ENCODE measurements around the gene BDH2.

BDH2 gene

DNA sequence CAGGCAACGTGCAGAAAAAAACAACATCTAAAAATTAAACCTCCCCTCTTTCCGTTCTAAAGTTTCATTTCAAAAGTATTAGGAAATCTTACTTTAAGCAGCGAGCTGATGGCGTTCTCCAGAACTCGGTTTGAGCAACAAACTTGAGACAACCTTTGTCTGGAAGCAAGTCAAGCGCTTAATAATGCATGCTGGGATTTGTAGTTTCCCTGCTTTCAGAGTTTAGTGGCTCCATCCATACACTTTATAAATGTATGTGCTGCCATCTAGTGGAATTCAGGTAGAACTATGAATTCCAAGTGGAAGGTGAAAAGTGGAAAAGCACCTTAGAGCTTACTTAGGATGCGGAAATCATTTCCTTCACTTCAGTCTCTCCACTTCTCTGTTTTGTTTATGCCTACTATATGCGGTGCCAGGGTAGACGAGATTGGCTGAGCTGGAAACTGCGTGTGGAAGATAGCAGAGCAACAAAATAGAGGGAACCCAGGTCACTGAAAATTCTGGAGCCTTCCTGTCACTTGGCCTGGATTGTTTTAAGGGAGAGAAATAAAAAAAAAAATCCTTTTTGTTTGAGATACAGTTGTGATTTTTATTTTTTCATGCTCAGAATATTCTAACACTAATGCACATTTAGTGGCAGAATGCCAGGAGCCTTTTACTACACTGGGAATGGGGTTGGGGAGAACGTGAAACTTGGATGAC is at the start of gene BDH2:
Gene BDH2 (minus strand): TSS at position 144 of the 702 bp plus-strand sequence. CDS start 3,580 bp downstream, outside the sequence.
- H3K27me3 ChIP-seq (ENCODE audit: control insufficient read depth, insufficient read depth, low read length): no peaks in the 10 kb centered on the region
- H3K9ac ChIP-seq (ENCODE audit: low read length): peak within 1 kb of the TSS; percentile 47

DNA sequence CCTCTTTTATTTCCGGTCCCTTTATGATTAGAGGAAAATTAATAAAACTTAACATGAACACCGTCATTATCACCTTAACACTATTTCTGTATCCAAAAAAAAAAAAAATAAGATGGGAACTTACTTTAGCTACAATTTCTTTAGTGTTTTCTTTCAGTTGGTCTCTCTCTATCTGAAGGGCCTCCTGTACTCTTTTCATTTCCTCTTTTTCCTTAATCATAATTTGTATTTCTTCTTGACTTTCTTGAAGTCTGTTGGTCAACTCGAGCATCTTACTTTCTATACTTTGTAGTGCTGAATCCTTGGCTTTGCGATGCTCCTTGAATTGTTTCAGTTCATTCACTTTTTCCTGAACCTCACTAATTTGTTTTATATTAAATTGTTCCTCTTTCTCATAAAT is 45.3 kb upstream of the BDH2 start:
- H3K9ac ChIP-seq (ENCODE audit: low read length): no peak overlapping the region
- H3K4me3 ChIP-seq (ENCODE audit: low read length): no peak overlapping the region
- no peaks in the 10 kb centered on the region for H3K36me3 ChIP-seq (ENCODE audit: control insufficient read depth, insufficient read depth, low read length)
- H3K4me1 ChIP-seq (ENCODE audit: control insufficient read depth, insufficient read depth, low read length): no peaks in the 10 kb centered on the region
- no peaks in the 10 kb centered on the region for H3K9me3 ChIP-seq (ENCODE audit: control insufficient read depth, low read length)
- no peaks in the 10 kb centered on the region for H3K27me3 ChIP-seq (ENCODE audit: control insufficient read depth, insufficient read depth, low read length)

More for the DNA sequence above, at the start of gene BDH2:
- Histone ChIP-seq H3K4me3 (ENCODE audit: low read length) (peak within 1 kb of the TSS; percentile 12), H3K4me1 (ENCODE audit: control insufficient read depth, insufficient read depth, low read length) (peaks cover 13% of the 10 kb centered on the region), H3K9me3 (ENCODE audit: control insufficient read depth, low read length) (no peaks in the 10 kb centered on the region), H3K36me3 (ENCODE audit: control insufficient read depth, insufficient read depth, low read length) (no peaks in the 10 kb centered on the region)

GRCh38 chr4:103137446-103137827 is 37.8 kb upstream of the BDH2 start:
- no peaks in the 10 kb centered on the region for H3K9me3 ChIP-seq (ENCODE audit: control insufficient read depth, low read length)
- no peaks in the 10 kb centered on the region for H3K27me3 ChIP-seq (ENCODE audit: control insufficient read depth, insufficient read depth, low read length)
- no peak overlapping the region for H3K4me3 ChIP-seq (ENCODE audit: low read length)
- H3K4me1 ChIP-seq (ENCODE audit: control insufficient read depth, insufficient read depth, low read length): no peaks in the 10 kb centered on the region
- H3K36me3 ChIP-seq (ENCODE audit: control insufficient read depth, insufficient read depth, low read length): no peaks in the 10 kb centered on the region
- no peak overlapping the region for H3K9ac ChIP-seq (ENCODE audit: low read length)

DNA sequence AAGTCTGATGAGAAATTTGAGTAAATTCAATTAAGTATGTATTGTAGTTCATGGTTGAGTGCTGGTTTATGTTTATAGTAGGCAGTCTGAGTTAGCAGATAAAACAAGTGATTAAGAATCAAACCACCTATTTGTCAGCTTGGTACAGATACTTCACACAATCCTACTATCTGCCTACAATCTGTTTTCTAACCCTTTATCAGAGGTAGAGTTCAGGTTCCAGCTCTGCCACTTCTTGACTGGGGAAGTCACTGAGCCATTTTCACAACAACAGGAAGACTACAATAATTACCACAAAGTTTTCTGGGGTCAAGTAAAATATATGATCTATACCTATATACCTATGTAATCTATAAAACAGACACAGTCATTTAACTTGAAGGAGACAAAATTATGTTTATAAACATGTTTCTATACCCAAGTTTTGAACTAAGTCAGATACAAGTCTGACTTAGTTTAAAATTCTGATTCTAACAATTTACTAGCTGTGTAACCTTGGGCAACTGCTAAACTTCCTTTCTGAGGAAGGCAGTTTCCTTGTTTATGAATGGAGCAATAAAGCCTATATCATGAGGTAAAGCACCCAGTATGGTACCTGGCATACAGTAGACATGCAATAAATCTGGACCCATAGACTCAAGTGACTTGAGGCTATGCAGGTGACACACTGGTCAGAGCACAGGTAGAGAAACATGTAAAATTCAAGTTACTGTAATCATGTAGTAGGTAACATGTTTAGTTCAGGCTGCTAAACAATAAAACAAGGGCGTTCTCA is 37.2 kb upstream of the BDH2 start:
- no peak overlapping the region for H3K4me3 ChIP-seq (ENCODE audit: low read length)
- no peaks in the 10 kb centered on the region for H3K36me3 ChIP-seq (ENCODE audit: control insufficient read depth, insufficient read depth, low read length)
- H3K27me3 ChIP-seq (ENCODE audit: control insufficient read depth, insufficient read depth, low read length): no peaks in the 10 kb centered on the region
- no peak overlapping the region for H3K9ac ChIP-seq (ENCODE audit: low read length)
- H3K4me1 ChIP-seq (ENCODE audit: control insufficient read depth, insufficient read depth, low read length): no peaks in the 10 kb centered on the region
- no peaks in the 10 kb centered on the region for H3K9me3 ChIP-seq (ENCODE audit: control insufficient read depth, low read length)

- H3K4me3 ChIP-seq (ENCODE audit: low read length): no peak overlapping the region
- H3K9me3 ChIP-seq (ENCODE audit: control insufficient read depth, low read length): no peaks in the 10 kb centered on the region
- no peaks in the 10 kb centered on the region for H3K4me1 ChIP-seq (ENCODE audit: control insufficient read depth, insufficient read depth, low read length)
- H3K9ac ChIP-seq (ENCODE audit: low read length): no peak overlapping the region
- no peaks in the 10 kb centered on the region for H3K36me3 ChIP-seq (ENCODE audit: control insufficient read depth, insufficient read depth, low read length)
- H3K27me3 ChIP-seq (ENCODE audit: control insufficient read depth, insufficient read depth, low read length): no peaks in the 10 kb centered on the region
These were observed 29.5 kb upstream of the BDH2 start for GRCh38 chr4:103129174-103129573.

- Histone ChIP-seq H3K4me1 (ENCODE audit: control insufficient read depth, insufficient read depth, low read length) (no peaks in the 10 kb centered on the region), H3K27me3 (ENCODE audit: control insufficient read depth, insufficient read depth, low read length) (no peaks in the 10 kb centered on the region), H3K4me3 (ENCODE audit: low read length) (no peak overlapping the region), H3K9ac (ENCODE audit: low read length) (no peak overlapping the region), H3K9me3 (ENCODE audit: control insufficient read depth, low read length) (no peaks in the 10 kb centered on the region), H3K36me3 (ENCODE audit: control insufficient read depth, insufficient read depth, low read length) (no peaks in the 10 kb centered on the region)
These were observed 26.5 kb upstream of the BDH2 start for GRCh38 chr4:103126126-103126525.

DNA sequence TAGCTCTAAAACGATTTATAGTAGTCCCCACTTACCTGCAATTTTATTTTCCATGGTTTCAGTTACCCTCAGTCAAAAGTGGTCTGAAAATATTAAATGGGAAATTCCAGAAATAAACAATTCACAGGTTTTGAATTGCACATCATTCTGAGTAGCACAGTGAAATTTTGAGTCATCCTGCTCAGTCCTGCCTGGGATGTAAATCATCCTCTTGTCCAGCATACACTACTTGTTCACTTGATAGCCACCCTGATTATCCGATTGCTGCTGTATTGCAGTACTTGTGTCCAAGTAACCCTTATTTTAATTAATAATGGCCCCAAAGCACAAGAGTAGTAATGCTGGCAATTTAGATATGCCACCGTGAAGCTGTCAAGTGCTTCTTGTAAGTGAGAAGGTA is 23.5 kb upstream of the BDH2 start:
- H3K36me3 ChIP-seq (ENCODE audit: control insufficient read depth, insufficient read depth, low read length): no peaks in the 10 kb centered on the region
- no peak overlapping the region for H3K4me3 ChIP-seq (ENCODE audit: low read length)
- H3K27me3 ChIP-seq (ENCODE audit: control insufficient read depth, insufficient read depth, low read length): no peaks in the 10 kb centered on the region
- H3K9me3 ChIP-seq (ENCODE audit: control insufficient read depth, low read length): no peaks in the 10 kb centered on the region
- no peaks in the 10 kb centered on the region for H3K4me1 ChIP-seq (ENCODE audit: control insufficient read depth, insufficient read depth, low read length)
- no peak overlapping the region for H3K9ac ChIP-seq (ENCODE audit: low read length)

DNA sequence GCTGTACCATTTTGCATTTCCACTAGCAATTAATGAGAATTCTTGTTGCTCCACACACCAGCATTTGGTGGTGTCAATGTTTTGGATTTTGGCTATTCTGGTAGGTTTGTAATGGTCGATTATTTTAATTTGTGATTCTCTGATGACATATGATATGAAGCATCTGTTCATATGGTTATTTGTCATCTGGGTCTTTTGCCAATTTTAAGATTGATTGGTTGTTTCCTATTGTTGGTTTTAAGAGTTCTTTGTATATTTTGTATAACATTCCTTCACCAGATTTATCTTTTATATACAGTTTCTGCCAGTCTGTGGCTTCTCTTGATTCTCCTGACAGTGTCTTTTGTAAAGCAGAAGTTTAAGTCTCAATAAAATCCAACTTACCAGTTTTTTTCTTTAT is 18.5 kb upstream of the BDH2 start:
- no peak overlapping the region for H3K9ac ChIP-seq (ENCODE audit: low read length)
- H3K9me3 ChIP-seq (ENCODE audit: control insufficient read depth, low read length): no peaks in the 10 kb centered on the region
- no peaks in the 10 kb centered on the region for H3K27me3 ChIP-seq (ENCODE audit: control insufficient read depth, insufficient read depth, low read length)
- no peaks in the 10 kb centered on the region for H3K4me1 ChIP-seq (ENCODE audit: control insufficient read depth, insufficient read depth, low read length)
- no peaks in the 10 kb centered on the region for H3K36me3 ChIP-seq (ENCODE audit: control insufficient read depth, insufficient read depth, low read length)
- H3K4me3 ChIP-seq (ENCODE audit: low read length): no peak overlapping the region

DNA sequence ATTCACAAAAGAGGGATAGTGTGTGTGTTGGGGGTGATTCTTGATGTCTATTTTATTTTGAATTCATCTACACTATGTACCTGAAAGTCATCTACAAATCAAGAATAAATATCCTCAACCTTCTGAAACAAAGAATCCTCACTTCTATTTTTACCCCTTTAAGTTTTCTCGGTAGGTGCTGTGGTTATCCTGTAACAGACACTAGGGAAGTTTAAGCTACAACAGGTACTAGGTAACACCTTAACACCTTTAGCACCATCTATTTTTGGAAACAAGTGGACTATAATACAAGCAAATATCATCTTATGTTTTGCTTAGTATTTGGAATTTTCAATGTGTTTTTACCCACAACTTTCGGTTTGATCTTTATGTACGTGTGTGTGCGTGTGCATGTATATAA is 12.0 kb upstream of the BDH2 start:
- H3K4me1 ChIP-seq (ENCODE audit: control insufficient read depth, insufficient read depth, low read length): no peaks in the 10 kb centered on the region
- H3K9me3 ChIP-seq (ENCODE audit: control insufficient read depth, low read length): no peaks in the 10 kb centered on the region
- no peaks in the 10 kb centered on the region for H3K27me3 ChIP-seq (ENCODE audit: control insufficient read depth, insufficient read depth, low read length)
- H3K4me3 ChIP-seq (ENCODE audit: low read length): no peak overlapping the region
- H3K36me3 ChIP-seq (ENCODE audit: control insufficient read depth, insufficient read depth, low read length): no peaks in the 10 kb centered on the region
- no peak overlapping the region for H3K9ac ChIP-seq (ENCODE audit: low read length)

GRCh38 chr4:103108542-103108941 is 8.9 kb upstream of the BDH2 start:
- Histone ChIP-seq H3K27me3 (ENCODE audit: control insufficient read depth, insufficient read depth, low read length) (no peaks in the 10 kb centered on the region), H3K4me1 (ENCODE audit: control insufficient read depth, insufficient read depth, low read length) (no peaks in the 10 kb centered on the region), H3K36me3 (ENCODE audit: control insufficient read depth, insufficient read depth, low read length) (no peaks in the 10 kb centered on the region), H3K9ac (ENCODE audit: low read length) (no peak overlapping the region), H3K4me3 (ENCODE audit: low read length) (no peak overlapping the region), H3K9me3 (ENCODE audit: control insufficient read depth, low read length) (no peaks in the 10 kb centered on the region)

- Histone ChIP-seq H3K4me1 (ENCODE audit: control insufficient read depth, insufficient read depth, low read length) (no peaks in the 10 kb centered on the region), H3K4me3 (ENCODE audit: low read length) (no peak overlapping the region), H3K9ac (ENCODE audit: low read length) (no peak overlapping the region), H3K27me3 (ENCODE audit: control insufficient read depth, insufficient read depth, low read length) (no peaks in the 10 kb centered on the region), H3K9me3 (ENCODE audit: control insufficient read depth, low read length) (no peaks in the 10 kb centered on the region), H3K36me3 (ENCODE audit: control insufficient read depth, insufficient read depth, low read length) (no peaks in the 10 kb centered on the region)
These were observed 6.1 kb upstream of the BDH2 start for GRCh38 chr4:103105558-103106356.

- Histone ChIP-seq H3K36me3 (ENCODE audit: control insufficient read depth, insufficient read depth, low read length) (no peaks in the 10 kb centered on the region), H3K27me3 (ENCODE audit: control insufficient read depth, insufficient read depth, low read length) (no peaks in the 10 kb centered on the region), H3K4me1 (ENCODE audit: control insufficient read depth, insufficient read depth, low read length) (no peaks in the 10 kb centered on the region), H3K9ac (ENCODE audit: low read length) (no peak overlapping the region), H3K9me3 (ENCODE audit: control insufficient read depth, low read length) (no peaks in the 10 kb centered on the region), H3K4me3 (ENCODE audit: low read length) (no peak overlapping the region)
These were observed 5.3 kb upstream of the BDH2 start for GRCh38 chr4:103104886-103105285.
